Mammary epithelial cell (primary cell): Measurements from ENCODE around the gene USE1.

Experiments
- CTCF ChIP-seq, 2 donors: IDR thresholded peaks in 1 of 2; conservative IDR thresholded peaks in 1 of 2; 2 replicates each; pipeline ENCODE4 v1.5.1; 2011 to 2012; ENCODE audit warnings: inconsistent platforms in 2 of 2, low read length in 2 of 2, mild to moderate bottlenecking in 2 of 2, control low read depth in 1 of 2, low read depth in 1 of 2; ENCODE audit not compliant: insufficient read depth in 1 of 2; ENCODE audit errors: extremely low read depth in 1 of 2
- EZH2 ChIP-seq: IDR thresholded peaks from 2 replicates; pipeline ENCODE4 v1.6.1; 2012; ENCODE audit warnings: low read length, inconsistent platforms, borderline replicate concordance

- TF ChIP-seq CTCF (conservative IDR thresholded peaks at IDR 0.05 in 1 of 2, IDR thresholded peaks at IDR 0.05 in 1 of 2; ENCODE audit: extremely low read depth in 1 of 2, insufficient read depth in 1 of 2, low read depth in 1 of 2, low read length in 2 of 2), result no peak
- TF ChIP-seq EZH2, result no peak
Observed at GRCh38 chr19:17214508-17215126, 540 bp upstream of the USE1 start.
